HL-60 (cell line): Measurements from ENCODE around the gene KCNK5.

Experiments used
- DNase-seq, 2 experiments: peaks; one replicate each; pipeline ENCODE4 v3.0.0-alpha.2; 2010 to 2020; ENCODE audit warnings: low read depth in 1 of 2, low spot score in 1 of 2
- H3K27ac ChIP-seq: fragments of 250-450 bp; sonication (Bioruptor Pico); replicated peaks from 2 replicates; pipeline ENCODE4 v1.5.1; 2020; ENCODE audit warnings: mild to moderate bottlenecking, moderate library complexity
- H3K27me3 ChIP-seq: fragments of 250-450 bp; sonication (Bioruptor Pico); 2 replicates; pipeline ENCODE4 v1.5.1; 2021; ENCODE audit warnings: mild to moderate bottlenecking, moderate library complexity; ENCODE audit not compliant: insufficient read depth, poor library complexity, severe bottlenecking
- H3K4me3 ChIP-seq: replicated peaks from 2 replicates; pipeline ENCODE4 v1.5.1; 2011; ENCODE audit warnings: mild to moderate bottlenecking, control low read depth, low read length; ENCODE audit not compliant: insufficient read depth
- CTCF ChIP-seq: IDR thresholded peaks from one replicate; pipeline ENCODE4 v1.5.1; 2011; ENCODE audit warnings: low read length, control low read depth, inconsistent platforms; ENCODE audit not compliant: insufficient read depth
- GABPA ChIP-seq: IDR thresholded peaks from 2 replicates; pipeline ENCODE4 v1.6.1; 2012; ENCODE audit warnings: low read depth
- POLR2AphosphoS5 ChIP-seq: IDR thresholded peaks from 2 replicates; pipeline ENCODE4 v1.6.1; 2012; ENCODE audit warnings: low read depth
- REST ChIP-seq: IDR thresholded peaks from 2 replicates; pipeline ENCODE4 v1.6.1; 2012; ENCODE audit warnings: low read depth; ENCODE audit not compliant: insufficient replicate concordance
- SPI1 ChIP-seq: IDR thresholded peaks from 2 replicates; pipeline ENCODE4 v1.6.1; 2012; ENCODE audit warnings: low read depth, mild to moderate bottlenecking, borderline replicate concordance

The KCNK5 gene

GRCh38 chr6:39268721-39269120 is 39.4 kb upstream of the KCNK5 start:
- DNase-seq = no peak
- Histone ChIP-seq H3K27ac (no peak overlapping the region), H3K27me3 (no peaks in the 10 kb centered on the region), H3K4me3 (no peak overlapping the region)
- TF ChIP-seq GABPA = no peak
- no peak for TF ChIP-seq POLR2AphosphoS5
- no peak for TF ChIP-seq CTCF

- DNase-seq = no peak
- no peak overlapping the region for H3K27ac ChIP-seq
- no peaks in the 10 kb centered on the region for H3K27me3 ChIP-seq
- TF ChIP-seq REST = no peak
- no peak for TF ChIP-seq CTCF
- no peak for TF ChIP-seq POLR2AphosphoS5
- TF ChIP-seq GABPA = no peak
- TF ChIP-seq SPI1 = no peak
- no peak overlapping the region for H3K4me3 ChIP-seq
Observed at GRCh38 chr6:39268171-39268570, 38.9 kb upstream of the KCNK5 start.

- TF ChIP-seq GABPA (no peak), SPI1 (no peak), CTCF (no peak), REST (no peak), POLR2AphosphoS5 (no peak)
- no peaks in the 10 kb centered on the region for H3K27me3 ChIP-seq
- no peak overlapping the region for H3K4me3 ChIP-seq
- no peak overlapping the region for H3K27ac ChIP-seq
- DNase-seq = no peak
Observed at GRCh38 chr6:39266782-39267355, 37.6 kb upstream of the KCNK5 start.

GRCh38 chr6:39266375-39266774 is 37.1 kb upstream of the KCNK5 start:
- Histone ChIP-seq H3K4me3 (no peak overlapping the region), H3K27me3 (no peaks in the 10 kb centered on the region), H3K27ac (no peak overlapping the region)
- TF ChIP-seq REST = no peak
- TF ChIP-seq POLR2AphosphoS5 = no peak
- TF ChIP-seq SPI1 = no peak
- no peak for TF ChIP-seq GABPA
- TF ChIP-seq CTCF = no peak
- DNase-seq = no peak
